ENCODE measurements around the gene SYNDIG1.

The SYNDIG1 gene

GRCh38 chr20:24690408-24690807, 221.0 kb downstream of the SYNDIG1 start:
- H3K27me3 Mint-ChIP-seq, result peaks cover 34 to 52% of the 10 kb centered on the region in 2 donors
- no peak overlapping the region for H3K4me3 Mint-ChIP-seq
- no peaks in the 10 kb centered on the region for H3K36me3 Mint-ChIP-seq (ENCODE audit: insufficient read depth)
- no peak overlapping the region for H3K27ac Mint-ChIP-seq
- no peak for ATAC-seq (replicated peaks)
- no peaks in the 10 kb centered on the region for H3K9me3 Mint-ChIP-seq
- DNase-seq, result no peak
- no peaks in the 10 kb centered on the region for H3K4me1 Mint-ChIP-seq (ENCODE audit: low read depth in 2 of 2)

DNA sequence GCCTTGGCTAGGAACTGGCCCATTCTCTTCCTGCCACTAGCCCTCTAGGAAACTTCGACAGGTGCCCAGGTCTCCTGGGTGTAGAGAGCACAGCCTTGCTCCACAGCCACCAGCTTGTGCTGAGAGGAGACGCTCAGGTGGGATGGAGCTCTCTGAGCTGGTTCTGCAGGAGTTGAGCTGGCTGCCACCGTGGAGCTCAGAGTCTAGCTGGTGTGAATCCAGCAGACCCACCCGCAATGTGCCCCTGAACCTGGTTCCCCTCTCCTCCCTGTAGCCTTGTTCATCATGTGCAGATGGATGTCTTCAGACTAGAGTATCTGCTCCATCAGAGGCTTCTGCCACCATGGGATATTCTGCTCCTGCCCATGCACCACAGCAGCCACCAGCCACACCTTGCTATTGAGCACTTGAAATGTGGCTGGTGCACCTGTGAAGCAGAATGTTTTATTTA, 222.5 kb downstream of the SYNDIG1 start:
- Mint-ChIP-seq H3K36me3 (ENCODE audit: insufficient read depth) (no peaks in the 10 kb centered on the region), H3K9me3 (no peaks in the 10 kb centered on the region), H3K27ac (no peak overlapping the region), H3K4me3 (no peak overlapping the region), H3K27me3 (peaks cover 45 to 60% of the 10 kb centered on the region in 2 donors), H3K4me1 (ENCODE audit: low read depth in 2 of 2) (no peaks in the 10 kb centered on the region)
- DNase-seq (no peak), ATAC-seq (replicated peaks) (no peak)

DNA sequence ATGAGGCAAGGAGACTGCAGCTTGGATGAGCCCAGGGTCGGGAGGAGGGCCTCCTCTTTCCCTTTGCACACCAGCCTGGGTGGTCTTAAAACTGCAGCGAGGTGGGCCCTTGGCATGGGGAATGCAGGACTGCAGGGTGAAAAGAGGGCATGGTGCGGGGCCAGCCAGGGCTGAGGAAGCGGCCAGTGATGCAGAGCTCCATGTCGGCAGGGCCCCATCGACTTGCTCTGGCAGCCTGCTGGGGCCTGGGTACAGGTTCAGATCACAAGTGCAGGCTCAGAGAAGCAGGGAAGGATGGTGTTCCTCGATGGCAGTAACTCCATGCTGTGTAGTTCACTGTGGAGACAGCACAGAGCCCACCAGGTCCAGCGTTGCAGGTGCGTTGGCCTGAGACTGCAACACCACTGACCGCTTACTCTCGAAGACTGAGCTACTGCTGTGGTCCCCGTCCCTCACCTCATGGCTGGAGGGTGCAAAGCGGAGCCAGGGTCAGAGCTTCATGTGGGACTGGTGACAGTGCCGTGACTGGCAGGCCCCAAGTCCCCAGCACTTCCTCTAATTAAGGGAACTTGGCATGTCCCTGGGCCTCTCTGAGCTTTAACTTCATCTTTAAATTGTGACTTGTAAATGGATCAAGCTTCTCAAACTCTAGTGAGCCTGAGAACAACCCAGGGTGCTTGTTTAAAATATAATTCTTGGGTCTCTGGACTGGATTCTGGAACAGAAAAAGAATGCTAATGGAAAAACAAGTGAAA, 223.2 kb downstream of the SYNDIG1 start:
- DNase-seq (no peak), ATAC-seq (replicated peaks) (no peak)
- no peak overlapping the region for H3K27ac Mint-ChIP-seq
- peaks cover 0 to 1% of the 10 kb centered on the region in 2 donors for H3K4me1 Mint-ChIP-seq (ENCODE audit: low read depth in 2 of 2)
- no peaks in the 10 kb centered on the region for H3K9me3 Mint-ChIP-seq
- no peak overlapping the region for H3K4me3 Mint-ChIP-seq
- H3K36me3 Mint-ChIP-seq (ENCODE audit: insufficient read depth), result no peaks in the 10 kb centered on the region
- H3K27me3 Mint-ChIP-seq, result peaks cover 45 to 60% of the 10 kb centered on the region in 2 donors

DNA sequence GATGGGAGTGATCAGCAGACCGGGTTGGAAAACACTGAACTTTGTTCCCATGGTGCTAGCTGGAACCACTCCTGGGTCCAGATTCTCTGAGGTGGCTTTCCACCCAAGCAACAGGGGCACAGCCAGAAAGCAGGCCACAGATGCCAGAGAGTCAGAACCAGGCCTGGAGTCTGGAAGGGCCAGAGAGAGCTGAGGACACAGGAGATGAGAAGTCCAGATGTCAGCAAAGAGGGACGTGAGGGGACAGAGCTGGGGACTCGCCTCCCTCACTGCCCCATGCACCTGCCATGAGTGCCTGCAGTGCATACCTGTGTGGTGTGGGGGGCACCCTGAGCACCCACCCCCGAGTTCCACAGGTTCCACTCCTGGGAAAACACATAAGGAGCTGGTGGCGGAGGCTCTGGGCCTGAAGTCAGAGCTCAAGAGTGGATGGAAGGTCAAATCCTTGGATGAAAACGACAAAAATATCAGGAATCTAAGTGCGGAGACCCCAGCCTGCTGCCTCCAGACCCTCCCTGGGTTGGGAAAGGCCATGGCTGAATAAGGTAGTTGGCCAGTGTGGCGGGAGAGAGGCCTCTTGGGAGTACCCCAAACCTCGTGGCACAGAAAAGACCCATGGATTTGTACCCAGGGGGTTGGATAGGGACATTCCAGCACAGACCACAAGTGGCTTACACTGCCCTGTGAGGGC, 224.2 kb downstream of the SYNDIG1 start:
- ATAC-seq (replicated peaks), result no peak
- no peak overlapping the region for H3K27ac Mint-ChIP-seq
- H3K27me3 Mint-ChIP-seq, result peaks cover 45 to 70% of the 10 kb centered on the region in 2 donors

GRCh38 chr20:24694157-24694726, 224.8 kb downstream of the SYNDIG1 start:
- peaks cover 0 to 3% of the 10 kb centered on the region in 2 donors for H3K4me1 Mint-ChIP-seq (ENCODE audit: low read depth in 2 of 2)
- H3K36me3 Mint-ChIP-seq (ENCODE audit: insufficient read depth), result no peaks in the 10 kb centered on the region
- ATAC-seq (replicated peaks) (no peak), DNase-seq (no peak)
- no peak overlapping the region for H3K27ac Mint-ChIP-seq
- peaks cover 45 to 74% of the 10 kb centered on the region in 2 donors for H3K27me3 Mint-ChIP-seq
- no peaks in the 10 kb centered on the region for H3K9me3 Mint-ChIP-seq
- H3K4me3 Mint-ChIP-seq, result no peak overlapping the region

More for the DNA sequence above, 224.2 kb downstream of the SYNDIG1 start:
- Mint-ChIP-seq H3K4me3 (no peak overlapping the region), H3K9me3 (no peaks in the 10 kb centered on the region), H3K36me3 (ENCODE audit: insufficient read depth) (no peaks in the 10 kb centered on the region), H3K4me1 (ENCODE audit: low read depth in 2 of 2) (peaks cover 0 to 3% of the 10 kb centered on the region in 2 donors)
- DNase-seq, result no peak

GRCh38 chr20:24694727-24695528, 225.5 kb downstream of the SYNDIG1 start:
- DNase-seq (no peak), ATAC-seq (replicated peaks) (no peak)
- Mint-ChIP-seq H3K9me3 (no peaks in the 10 kb centered on the region), H3K4me3 (no peak overlapping the region), H3K36me3 (ENCODE audit: insufficient read depth) (no peaks in the 10 kb centered on the region), H3K27ac (no peak overlapping the region), H3K4me1 (ENCODE audit: low read depth in 2 of 2) (peaks cover 0 to 3% of the 10 kb centered on the region in 2 donors), H3K27me3 (peaks cover 39 to 74% of the 10 kb centered on the region in 2 donors)

- Mint-ChIP-seq H3K9me3 (no peaks in the 10 kb centered on the region), H3K4me1 (ENCODE audit: low read depth in 2 of 2) (peaks cover 0 to 3% of the 10 kb centered on the region in 2 donors), H3K27me3 (peaks cover 45 to 80% of the 10 kb centered on the region in 2 donors), H3K4me3 (no peak overlapping the region), H3K36me3 (ENCODE audit: insufficient read depth) (no peaks in the 10 kb centered on the region), H3K27ac (no peak overlapping the region)
- no peak for DNase-seq
- no peak for ATAC-seq (replicated peaks)
These were observed 226.2 kb downstream of the SYNDIG1 start for GRCh38 chr20:24695529-24696225.

- DNase-seq (no peak), ATAC-seq (replicated peaks) (no peak)
- Mint-ChIP-seq H3K27ac (no peak overlapping the region), H3K27me3 (peaks cover 52 to 87% of the 10 kb centered on the region in 2 donors), H3K36me3 (ENCODE audit: insufficient read depth) (no peaks in the 10 kb centered on the region), H3K4me1 (ENCODE audit: low read depth in 2 of 2) (peaks cover 0 to 3% of the 10 kb centered on the region in 2 donors), H3K4me3 (no peak overlapping the region), H3K9me3 (no peaks in the 10 kb centered on the region)
These were observed 227.0 kb downstream of the SYNDIG1 start for GRCh38 chr20:24696396-24696795.

DNA sequence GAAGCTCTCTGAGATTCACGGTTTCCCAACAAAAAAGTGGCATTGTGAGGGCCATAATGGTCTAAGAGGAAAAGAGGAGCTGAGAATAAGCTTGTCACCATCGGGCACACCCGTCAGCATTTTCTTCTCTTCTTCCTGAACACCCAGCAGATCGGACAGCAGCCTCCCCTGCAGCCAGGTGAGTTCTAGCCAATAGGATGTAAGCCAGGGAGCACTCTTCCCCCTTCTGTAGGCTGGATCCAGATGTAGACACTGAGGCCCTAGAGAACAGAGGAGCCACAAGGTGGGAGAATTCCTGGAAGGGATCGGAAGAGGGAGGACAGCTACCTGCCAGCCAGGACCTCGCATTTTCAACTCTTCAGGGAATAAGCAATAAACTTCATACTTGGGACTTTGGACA, 228.0 kb downstream of the SYNDIG1 start:
- H3K36me3 Mint-ChIP-seq (ENCODE audit: insufficient read depth), result no peaks in the 10 kb centered on the region
- H3K27ac Mint-ChIP-seq, result no peak overlapping the region

DNA sequence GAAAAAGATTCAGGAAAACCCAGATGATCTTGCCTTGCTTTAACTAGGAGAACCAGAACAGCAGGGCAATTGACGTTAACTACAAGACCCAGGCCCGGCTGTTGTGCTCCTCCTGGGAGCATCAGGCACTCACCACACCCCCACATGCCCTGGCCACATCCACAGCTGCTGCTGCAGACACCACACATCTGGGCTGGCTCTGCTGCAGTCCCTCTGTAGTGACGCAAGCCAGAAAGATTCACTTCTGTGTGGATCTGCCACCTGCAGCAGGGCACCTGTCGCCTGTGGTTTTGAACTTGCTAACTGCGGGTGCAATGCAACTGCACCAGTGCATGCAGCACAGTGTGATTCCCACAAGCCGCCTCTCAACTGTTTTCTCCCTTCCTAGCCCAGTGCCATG, 228.8 kb downstream of the SYNDIG1 start:
- no peak for DNase-seq
- Mint-ChIP-seq H3K27me3 (peaks cover 45 to 78% of the 10 kb centered on the region in 2 donors), H3K27ac (no peak overlapping the region), H3K4me1 (ENCODE audit: low read depth in 2 of 2) (peaks cover 0 to 3% of the 10 kb centered on the region in 2 donors), H3K9me3 (no peaks in the 10 kb centered on the region), H3K4me3 (no peak overlapping the region), H3K36me3 (ENCODE audit: insufficient read depth) (peaks cover 2% of the 10 kb centered on the region)
- ATAC-seq (replicated peaks), result no peak

More for the DNA sequence above, 228.0 kb downstream of the SYNDIG1 start:
- no peak for ATAC-seq (replicated peaks)
- H3K4me3 Mint-ChIP-seq, result no peak overlapping the region
- no peaks in the 10 kb centered on the region for H3K9me3 Mint-ChIP-seq
- DNase-seq, result no peak
- H3K27me3 Mint-ChIP-seq, result peaks cover 47 to 84% of the 10 kb centered on the region in 2 donors
- H3K4me1 Mint-ChIP-seq (ENCODE audit: low read depth in 2 of 2), result peaks cover 0 to 3% of the 10 kb centered on the region in 2 donors

DNA sequence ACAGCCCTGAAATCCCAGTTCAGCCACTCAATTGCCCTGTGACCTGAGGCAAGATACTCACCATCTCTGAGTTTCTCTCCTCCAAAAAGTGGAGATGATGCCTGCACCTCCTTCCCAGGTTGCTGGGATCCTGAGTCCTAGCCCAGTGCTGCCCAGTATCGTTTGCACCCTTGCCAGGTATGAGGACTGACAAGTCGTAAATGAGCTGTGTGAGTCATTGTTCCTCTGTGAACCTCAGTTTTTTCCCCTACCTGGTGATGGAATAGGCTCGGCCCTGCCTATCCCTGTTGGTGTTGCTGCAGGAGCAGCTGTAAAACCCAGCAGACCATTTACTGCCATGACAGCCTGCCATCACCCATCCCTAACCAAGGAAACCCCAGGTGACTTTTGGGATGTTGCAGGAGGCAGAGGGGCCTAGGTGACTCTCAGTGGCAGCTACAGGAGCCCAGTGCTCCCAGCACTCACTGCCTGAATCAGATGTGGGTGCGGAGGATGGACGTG, 229.3 kb downstream of the SYNDIG1 start:
- Mint-ChIP-seq H3K27me3 (peaks cover 39 to 74% of the 10 kb centered on the region in 2 donors), H3K9me3 (no peaks in the 10 kb centered on the region), H3K36me3 (ENCODE audit: insufficient read depth) (peaks cover 3% of the 10 kb centered on the region), H3K4me3 (no peak overlapping the region), H3K4me1 (ENCODE audit: low read depth in 2 of 2) (peaks cover 0 to 3% of the 10 kb centered on the region in 2 donors), H3K27ac (no peak overlapping the region)
- DNase-seq (no peak), ATAC-seq (replicated peaks) (no peak)

DNA sequence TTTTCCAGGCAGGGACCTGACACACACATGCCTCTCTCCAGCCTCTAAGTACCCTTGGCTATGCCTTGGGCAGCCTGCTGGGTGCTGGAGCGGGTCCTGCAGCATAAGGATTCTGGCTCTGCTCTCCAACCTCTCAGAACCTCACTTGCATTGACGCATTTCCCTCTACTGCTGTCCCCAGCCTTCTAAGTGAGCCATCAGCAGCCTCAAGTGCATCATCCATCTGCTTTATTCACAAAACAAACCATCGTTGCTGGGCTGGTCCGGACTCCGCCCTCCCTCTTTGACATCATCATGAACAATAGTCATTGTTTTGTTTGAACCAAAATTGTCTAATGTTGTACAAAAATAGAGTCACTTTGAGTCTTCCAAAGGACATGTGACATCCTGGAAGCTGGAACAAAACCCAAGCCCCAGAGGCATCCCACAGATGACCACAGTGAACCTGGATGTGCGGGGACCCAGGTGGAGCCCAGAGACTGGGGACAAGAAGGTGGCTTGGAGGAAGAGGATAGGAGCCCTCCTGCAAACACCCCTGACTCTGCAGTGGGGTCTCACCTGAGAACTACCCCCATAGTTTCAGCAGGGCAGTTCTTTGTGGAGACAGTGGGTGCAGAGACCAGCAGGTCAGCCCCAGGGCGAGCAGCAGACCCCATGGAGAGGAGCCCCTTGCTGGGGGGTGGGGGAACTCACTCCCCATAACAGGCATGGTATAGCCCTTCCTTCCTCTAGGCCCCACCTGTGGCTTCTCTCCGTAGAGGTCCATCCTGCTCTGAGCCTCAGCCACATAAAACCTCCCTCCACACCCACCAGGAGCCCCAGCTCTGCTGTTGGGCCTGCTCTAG, 230.1 kb downstream of the SYNDIG1 start:
- Mint-ChIP-seq H3K4me3 (no peak overlapping the region), H3K27me3 (peaks cover 36 to 70% of the 10 kb centered on the region in 2 donors), H3K36me3 (ENCODE audit: insufficient read depth) (peaks cover 3% of the 10 kb centered on the region), H3K9me3 (no peaks in the 10 kb centered on the region), H3K4me1 (ENCODE audit: low read depth in 2 of 2) (peaks cover 0 to 3% of the 10 kb centered on the region in 2 donors), H3K27ac (no peak overlapping the region)
- no peak for DNase-seq
- ATAC-seq (replicated peaks), result no peak

All from effector memory CD8-positive, alpha-beta T cell (primary cell).